SJSA1 (cell line): ENCODE measurements around the gene PLPPR1. TPM values are rescaled to one million over a fixed set of nuclear protein-coding genes. Genes with fewer than 3 reads are reported as not detected.

Source experiments
- DNase-seq, 2 experiments: peaks; one replicate each; pipeline ENCODE4 v3.0.0-alpha.2; 2015 to 2020; ENCODE audit warnings: low spot score in 2 of 2, low read depth in 1 of 2
- H3K27ac ChIP-seq: fragments of 250-450 bp; sonication (Bioruptor Pico); 2 replicates; pipeline ENCODE4 v1.5.1; 2020; ENCODE audit warnings: mild to moderate bottlenecking, moderate library complexity
- H3K27me3 ChIP-seq: fragments of 250-450 bp; sonication (Bioruptor Pico); replicated peaks from 2 replicates; pipeline ENCODE4 v1.5.1; 2020; ENCODE audit warnings: mild to moderate bottlenecking, moderate library complexity
- H3K36me3 ChIP-seq: fragments of 250-450 bp; sonication (Bioruptor Pico); 2 replicates; pipeline ENCODE4 v1.5.1; 2020; ENCODE audit warnings: mild to moderate bottlenecking
- H3K4me1 ChIP-seq: fragments of 250-450 bp; sonication (Bioruptor Pico); replicated peaks from 2 replicates; pipeline ENCODE4 v1.6.1; 2021; ENCODE audit warnings: mild to moderate bottlenecking
- H3K4me3 ChIP-seq: fragments of 250-450 bp; sonication (Bioruptor Pico); 2 replicates; pipeline ENCODE4 v1.5.1; 2020; ENCODE audit warnings: mild to moderate bottlenecking
- H3K9me3 ChIP-seq: fragments of 250-450 bp; sonication (Bioruptor Pico); replicated peaks from 2 replicates; pipeline ENCODE4 v1.5.1; 2020; ENCODE audit warnings: mild to moderate bottlenecking
- total RNA-seq: library from RNA; depleted of rRNA; stranded (reverse); fragments of >200 nt; shearing (Covaris generic); gene quantifications from 2 replicates; pipeline ENCODE4 v1.2.3, GENCODE V29; 2014

PLPPR1 gene
- total RNA-seq, 1 experiment from 2014 or later = not detected

DNA sequence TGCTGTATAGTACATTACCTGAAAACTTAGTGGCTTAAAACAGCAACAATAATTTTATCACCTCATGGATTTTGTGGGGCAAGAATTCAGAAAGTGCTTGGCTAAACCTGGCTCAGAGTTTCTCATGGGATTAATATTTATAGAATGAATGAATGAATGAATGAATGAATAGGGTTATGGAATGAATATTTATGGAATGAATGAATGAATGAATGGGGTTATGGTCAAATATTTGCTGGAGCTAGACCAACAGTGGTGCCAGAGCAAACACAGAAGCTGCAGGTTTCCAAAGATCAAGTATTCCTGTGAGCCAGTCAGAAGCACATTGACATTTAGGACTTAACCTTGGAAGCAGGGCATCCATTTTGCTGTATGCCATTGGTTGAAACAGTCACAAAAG, 35.7 kb downstream of the PLPPR1 start:
- H3K4me1 ChIP-seq = no peaks in the 10 kb centered on the region
- H3K27me3 ChIP-seq = no peaks in the 10 kb centered on the region
- H3K27ac ChIP-seq = no peak overlapping the region
- H3K36me3 ChIP-seq = no peaks in the 10 kb centered on the region
- H3K4me3 ChIP-seq = no peak overlapping the region
- no peaks in the 10 kb centered on the region for H3K9me3 ChIP-seq
- no peak for DNase-seq

DNA sequence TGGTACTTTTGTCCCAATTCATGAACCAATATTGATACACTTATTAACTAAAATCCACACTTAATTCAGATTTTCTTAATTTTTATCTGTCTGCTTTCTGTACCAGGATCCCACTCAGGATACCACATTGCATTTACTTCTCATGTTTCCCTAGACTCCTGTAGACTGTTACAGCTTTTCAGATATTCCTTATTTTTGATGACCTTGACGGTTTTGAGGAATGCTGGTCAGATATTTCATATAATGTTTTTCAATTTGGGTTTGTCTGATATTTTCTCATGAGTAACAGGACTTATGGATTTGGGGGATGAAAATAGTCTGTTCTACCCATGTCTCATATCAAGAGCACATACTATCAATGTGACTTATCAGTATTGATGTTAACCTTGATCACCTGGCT, 37.4 kb downstream of the PLPPR1 start:
- Histone ChIP-seq H3K4me3 (no peak overlapping the region), H3K9me3 (no peaks in the 10 kb centered on the region)

DNA sequence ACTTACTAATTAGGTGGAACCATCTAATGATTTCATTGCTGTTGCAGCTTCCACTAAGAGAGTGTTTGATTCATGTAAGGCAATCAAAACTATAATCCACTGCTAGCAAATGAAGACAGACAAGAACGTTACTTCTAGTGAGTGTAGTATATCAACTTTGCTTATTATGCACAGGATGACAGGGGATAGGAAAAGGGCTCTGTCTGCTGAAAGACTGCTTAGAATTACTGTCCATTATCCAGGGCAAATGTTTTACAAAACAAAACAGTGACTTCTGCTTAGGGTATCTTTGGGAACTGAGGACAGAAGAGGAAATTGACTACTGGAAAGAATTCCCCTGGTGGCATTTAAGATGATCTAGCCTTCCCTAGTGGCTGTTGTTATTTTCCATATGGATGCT, 40.2 kb downstream of the PLPPR1 start:
- no peak for DNase-seq
- H3K27me3 ChIP-seq = no peaks in the 10 kb centered on the region
- H3K27ac ChIP-seq = no peak overlapping the region
- H3K4me1 ChIP-seq = no peaks in the 10 kb centered on the region
- H3K4me3 ChIP-seq = no peak overlapping the region
- H3K36me3 ChIP-seq = no peaks in the 10 kb centered on the region
- no peaks in the 10 kb centered on the region for H3K9me3 ChIP-seq

More for the DNA sequence above, 37.4 kb downstream of the PLPPR1 start:
- Histone ChIP-seq H3K27me3 (no peaks in the 10 kb centered on the region), H3K36me3 (no peaks in the 10 kb centered on the region), H3K27ac (no peak overlapping the region), H3K4me1 (no peaks in the 10 kb centered on the region)
- DNase-seq = no peak

DNA sequence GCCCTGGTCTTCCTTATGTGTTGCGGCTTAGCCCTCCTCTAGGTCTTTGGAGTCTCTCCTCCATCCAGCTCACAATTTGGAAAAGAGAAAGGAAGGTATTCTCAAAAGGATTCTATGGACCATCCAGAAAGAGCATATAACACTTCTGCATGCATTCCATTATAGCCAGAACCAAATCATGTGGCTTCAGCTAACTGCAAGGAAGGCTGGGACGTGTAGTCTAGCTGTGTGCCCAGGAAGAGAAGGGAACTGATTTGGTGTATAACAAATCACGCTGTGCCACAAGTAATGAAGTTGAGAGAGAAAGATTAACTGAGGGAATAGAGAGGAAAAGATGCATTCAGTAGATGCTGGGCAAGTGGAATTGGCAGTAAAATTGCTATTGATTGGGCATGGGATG, 43.7 kb downstream of the PLPPR1 start:
- H3K4me1 ChIP-seq = no peaks in the 10 kb centered on the region
- H3K9me3 ChIP-seq = no peaks in the 10 kb centered on the region
- H3K27ac ChIP-seq = no peak overlapping the region

GRCh38 chr9:101073122-101073521, 44.6 kb downstream of the PLPPR1 start:
- H3K27ac ChIP-seq = no peak overlapping the region
- no peaks in the 10 kb centered on the region for H3K4me1 ChIP-seq
- H3K9me3 ChIP-seq = no peaks in the 10 kb centered on the region
- no peak overlapping the region for H3K4me3 ChIP-seq
- H3K27me3 ChIP-seq = no peaks in the 10 kb centered on the region
- DNase-seq = no peak
- H3K36me3 ChIP-seq = no peaks in the 10 kb centered on the region

More for the DNA sequence above, 43.7 kb downstream of the PLPPR1 start:
- Histone ChIP-seq H3K4me3 (no peak overlapping the region), H3K27me3 (no peaks in the 10 kb centered on the region), H3K36me3 (no peaks in the 10 kb centered on the region)
- no peak for DNase-seq

DNA sequence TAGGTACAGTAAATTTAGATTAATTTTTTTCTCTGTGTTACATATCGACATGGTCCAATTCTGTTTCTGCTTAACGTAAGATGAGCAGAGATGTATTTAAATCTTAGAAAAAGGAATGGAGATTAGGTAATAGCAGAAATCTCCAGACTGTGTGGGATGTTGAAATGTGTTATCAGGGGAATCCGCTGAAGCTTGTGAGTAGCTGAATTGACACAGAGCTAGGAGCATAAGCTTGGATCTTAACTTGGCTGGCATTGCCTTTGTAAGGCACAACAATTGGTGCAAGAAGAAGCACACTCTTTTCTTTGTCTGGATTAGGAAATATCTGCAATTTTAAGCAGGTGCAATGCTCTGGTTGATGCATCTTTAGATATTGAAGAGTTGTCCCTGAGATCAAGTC, 53.1 kb downstream of the PLPPR1 start:
- Histone ChIP-seq H3K4me1 (no peaks in the 10 kb centered on the region), H3K4me3 (no peak overlapping the region), H3K27me3 (no peaks in the 10 kb centered on the region), H3K27ac (no peak overlapping the region), H3K36me3 (no peaks in the 10 kb centered on the region), H3K9me3 (no peaks in the 10 kb centered on the region)
- DNase-seq = no peak

GRCh38 chr9:101083448-101084202, 55.1 kb downstream of the PLPPR1 start:
- no peak for DNase-seq
- Histone ChIP-seq H3K9me3 (no peaks in the 10 kb centered on the region), H3K4me1 (no peaks in the 10 kb centered on the region)

GRCh38 chr9:101087426-101087825, 58.9 kb downstream of the PLPPR1 start:
- Histone ChIP-seq H3K27me3 (no peaks in the 10 kb centered on the region), H3K36me3 (no peaks in the 10 kb centered on the region), H3K27ac (no peak overlapping the region), H3K4me3 (no peak overlapping the region), H3K4me1 (no peaks in the 10 kb centered on the region), H3K9me3 (no peaks in the 10 kb centered on the region)
- no peak for DNase-seq

More at GRCh38 chr9:101083448-101084202, 55.1 kb downstream of the PLPPR1 start:
- H3K36me3 ChIP-seq = no peaks in the 10 kb centered on the region
- no peaks in the 10 kb centered on the region for H3K27me3 ChIP-seq
- H3K4me3 ChIP-seq = no peak overlapping the region
- H3K27ac ChIP-seq = no peak overlapping the region

- Histone ChIP-seq H3K4me3 (no peak overlapping the region), H3K9me3 (no peaks in the 10 kb centered on the region), H3K27me3 (no peaks in the 10 kb centered on the region), H3K4me1 (no peaks in the 10 kb centered on the region), H3K36me3 (no peaks in the 10 kb centered on the region), H3K27ac (no peak overlapping the region)
- no peak for DNase-seq
These were observed 64.4 kb downstream of the PLPPR1 start for GRCh38 chr9:101092922-101093321.

DNA sequence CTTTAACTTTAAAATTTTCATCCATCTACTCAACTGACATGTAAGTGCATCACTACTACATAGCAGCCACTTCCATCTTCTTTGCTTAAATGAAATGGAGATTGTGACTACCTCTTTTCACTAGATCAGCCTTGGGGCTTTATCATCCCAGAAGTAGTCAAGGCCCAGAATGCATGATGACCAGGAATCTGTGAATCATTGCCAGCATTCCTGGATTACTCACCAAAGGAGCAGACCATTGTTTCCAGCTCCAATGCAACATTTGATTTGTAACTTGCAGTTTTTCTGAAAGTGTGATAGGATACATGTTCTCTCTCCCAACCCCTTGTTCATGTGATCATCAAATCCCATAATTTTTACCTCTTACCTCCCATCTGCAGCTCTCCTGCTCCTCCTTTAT, 65.1 kb downstream of the PLPPR1 start:
- no peaks in the 10 kb centered on the region for H3K27me3 ChIP-seq
- no peaks in the 10 kb centered on the region for H3K36me3 ChIP-seq
- H3K4me1 ChIP-seq = no peaks in the 10 kb centered on the region
- no peak overlapping the region for H3K27ac ChIP-seq
- DNase-seq = peak in 1 of 2 experiments; percentile 5
- H3K9me3 ChIP-seq = no peaks in the 10 kb centered on the region
- H3K4me3 ChIP-seq = no peak overlapping the region

DNA sequence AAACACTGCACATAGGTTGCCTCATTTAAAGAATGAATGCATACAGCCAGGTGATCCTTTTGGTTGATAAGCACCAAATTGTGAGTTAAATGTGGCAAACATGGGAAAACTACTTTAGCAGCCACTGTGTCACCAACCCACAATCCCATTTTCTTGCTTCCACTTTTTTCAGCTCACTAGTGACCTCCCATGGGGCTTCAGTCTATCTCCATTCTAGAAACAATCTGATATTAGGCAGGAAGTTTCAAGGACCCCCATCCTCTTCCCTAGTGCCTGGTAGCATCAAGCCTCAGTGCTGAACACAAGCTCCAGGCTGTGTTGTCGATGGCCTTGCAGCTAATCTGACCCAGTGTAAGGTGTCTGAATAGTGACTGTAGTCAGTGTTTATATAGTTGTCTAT, 66.2 kb downstream of the PLPPR1 start:
- Histone ChIP-seq H3K27me3 (no peaks in the 10 kb centered on the region), H3K27ac (no peak overlapping the region), H3K4me3 (no peak overlapping the region), H3K4me1 (no peaks in the 10 kb centered on the region), H3K9me3 (no peaks in the 10 kb centered on the region), H3K36me3 (no peaks in the 10 kb centered on the region)
- DNase-seq = no peak

GRCh38 chr9:101097210-101097609, 68.7 kb downstream of the PLPPR1 start:
- H3K36me3 ChIP-seq = no peaks in the 10 kb centered on the region
- DNase-seq = no peak
- H3K4me1 ChIP-seq = no peaks in the 10 kb centered on the region
- H3K27me3 ChIP-seq = no peaks in the 10 kb centered on the region
- H3K4me3 ChIP-seq = no peak overlapping the region
- no peaks in the 10 kb centered on the region for H3K9me3 ChIP-seq
- no peak overlapping the region for H3K27ac ChIP-seq

- Histone ChIP-seq H3K27ac (no peak overlapping the region), H3K36me3 (no peaks in the 10 kb centered on the region), H3K27me3 (no peaks in the 10 kb centered on the region), H3K4me3 (no peak overlapping the region), H3K4me1 (no peaks in the 10 kb centered on the region), H3K9me3 (no peaks in the 10 kb centered on the region)
- no peak for DNase-seq
These were observed 69.9 kb downstream of the PLPPR1 start for GRCh38 chr9:101098392-101098791.

DNA sequence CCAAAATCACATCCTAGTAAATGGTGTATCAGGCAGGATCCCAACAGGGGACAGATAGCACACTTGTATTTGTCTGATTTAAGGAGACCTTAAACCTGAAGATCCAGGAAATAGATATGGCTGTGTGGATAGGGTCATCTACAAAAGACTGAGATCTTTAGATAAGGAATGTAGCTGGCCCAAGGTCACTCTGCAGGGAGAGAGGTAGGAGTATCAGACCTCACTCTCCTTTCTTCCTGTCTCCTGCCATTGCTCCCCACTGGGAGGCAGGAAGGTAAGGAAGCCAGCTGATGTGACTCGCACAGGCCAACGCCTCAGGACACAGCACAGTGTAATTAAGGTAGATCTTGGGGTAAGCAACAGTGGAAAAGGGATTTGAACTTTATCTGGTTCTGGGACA, 85.8 kb downstream of the PLPPR1 start:
- Histone ChIP-seq H3K27me3 (no peaks in the 10 kb centered on the region), H3K27ac (no peak overlapping the region), H3K4me3 (no peak overlapping the region), H3K9me3 (no peaks in the 10 kb centered on the region), H3K4me1 (no peaks in the 10 kb centered on the region), H3K36me3 (no peaks in the 10 kb centered on the region)
- DNase-seq = no peak

GRCh38 chr9:101115102-101115501, 86.6 kb downstream of the PLPPR1 start:
- H3K4me1 ChIP-seq = no peaks in the 10 kb centered on the region
- no peaks in the 10 kb centered on the region for H3K27me3 ChIP-seq
- no peaks in the 10 kb centered on the region for H3K9me3 ChIP-seq
- no peak for DNase-seq
- H3K27ac ChIP-seq = no peak overlapping the region
- no peak overlapping the region for H3K4me3 ChIP-seq
- no peaks in the 10 kb centered on the region for H3K36me3 ChIP-seq
